OCI-LY3 (cell line): Measurements from ENCODE around the gene ETNK2.

Source experiments
- H2AFZ ChIP-seq: fragments of 200-600, 300-600 bp; shearing (Covaris generic); 2 replicates; pipeline ENCODE4 v1.6.0; 2014; ENCODE audit warnings: antibody characterized with exemption, low read depth, low read length
- H3K27ac ChIP-seq: fragments of 200-600, 300-600 bp; sonication (generic); 2 replicates; pipeline ENCODE4 v1.5.1; 2014; ENCODE audit warnings: mild to moderate bottlenecking, low read length, moderate library complexity, mixed read lengths
- H3K27me3 ChIP-seq: fragments of 200-600, 300-600 bp; sonication (generic); 2 replicates; pipeline ENCODE4 v1.6.1; 2014; ENCODE audit warnings: low read depth, low read length, mixed read lengths
- H3K36me3 ChIP-seq: fragments of 200-600, 300-600 bp; sonication (generic); replicated peaks from 2 replicates; pipeline ENCODE3; 2014; ENCODE audit warnings: low read depth, low read length, mixed read lengths
- H3K4me1 ChIP-seq: fragments of 300-600, 200-600 bp; sonication (generic); 2 replicates; pipeline ENCODE4 v1.6.1; 2014; ENCODE audit warnings: low read length, mixed read lengths
- H3K4me2 ChIP-seq: fragments of 200-600, 300-600 bp; sonication (generic); 2 replicates; pipeline ENCODE4 v1.6.1; 2014; ENCODE audit warnings: low read length, mixed read lengths
- H3K4me3 ChIP-seq: fragments of 300-600, 200-600 bp; sonication (generic); 2 replicates; pipeline ENCODE4 v1.5.1; 2014; ENCODE audit warnings: antibody characterized with exemption, mild to moderate bottlenecking, low read length, moderate library complexity
- H3K79me2 ChIP-seq: fragments of 300-600, 200-600 bp; shearing (Covaris generic); 2 replicates; pipeline ENCODE4 v1.6.1; 2014; ENCODE audit warnings: mild to moderate bottlenecking, low read length, mixed read lengths
- H3K9ac ChIP-seq: fragments of 300-600, 200-600 bp; shearing (Covaris generic); 2 replicates; pipeline ENCODE4 v1.6.0; 2014; ENCODE audit warnings: mild to moderate bottlenecking, low read length, moderate library complexity
- H3K9me3 ChIP-seq: fragments of 200-600, 300-600 bp; shearing (Covaris generic); 2 replicates; pipeline ENCODE4 v1.6.1; 2014; ENCODE audit warnings: low read length, mixed read lengths; ENCODE audit not compliant: insufficient read depth
- H4K20me1 ChIP-seq: fragments of 200-600, 300-600 bp; sonication (generic); 2 replicates; pipeline ENCODE4 v1.6.1; 2016; ENCODE audit warnings: low read length, mixed read lengths; ENCODE audit not compliant: insufficient read depth
- EZH2phosphoT487 ChIP-seq: fragments of 200-600 bp; shearing (Covaris generic); IDR thresholded peaks from 2 replicates; pipeline ENCODE4 v1.6.1; 2018; ENCODE audit warnings: antibody characterized with exemption, mixed run types, low read depth
- TF ChIP-seq, protein P1 (sequence below): fragments of 200-600, 300-600 bp; sonication (generic); IDR thresholded peaks from 2 replicates; pipeline ENCODE4 v1.5.1; 2014; ENCODE audit warnings: antibody characterized with exemption, low read length, low read depth

ETNK2 gene

DNA sequence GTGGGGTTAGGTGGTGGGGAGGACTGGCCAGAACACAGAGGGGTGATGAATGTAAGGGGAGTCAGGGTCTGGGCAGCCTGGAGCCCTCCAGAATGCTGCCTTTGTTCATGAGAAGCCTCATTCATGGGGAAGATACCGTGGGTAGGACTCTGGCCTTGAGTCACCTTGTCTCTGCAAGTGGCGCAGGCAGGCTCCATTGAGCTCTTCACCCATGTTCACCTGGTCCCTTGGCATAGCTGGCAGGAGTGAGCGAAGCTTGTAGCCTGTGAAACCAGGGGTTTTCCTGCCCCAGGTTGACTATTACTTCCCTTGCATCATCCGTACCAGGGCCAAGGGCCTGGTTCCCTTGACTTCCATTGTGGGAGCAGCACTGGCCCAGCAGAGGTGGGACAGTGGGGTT is 53.2 kb downstream of the ETNK2 start:
- H4K20me1 ChIP-seq, result no peaks in the 10 kb centered on the region
- no peaks in the 10 kb centered on the region for H3K4me1 ChIP-seq
- no peak overlapping the region for H3K9ac ChIP-seq
- no peaks in the 10 kb centered on the region for H3K36me3 ChIP-seq
- H3K4me3 ChIP-seq, result no peak overlapping the region
- TF ChIP-seq, protein P1, sequence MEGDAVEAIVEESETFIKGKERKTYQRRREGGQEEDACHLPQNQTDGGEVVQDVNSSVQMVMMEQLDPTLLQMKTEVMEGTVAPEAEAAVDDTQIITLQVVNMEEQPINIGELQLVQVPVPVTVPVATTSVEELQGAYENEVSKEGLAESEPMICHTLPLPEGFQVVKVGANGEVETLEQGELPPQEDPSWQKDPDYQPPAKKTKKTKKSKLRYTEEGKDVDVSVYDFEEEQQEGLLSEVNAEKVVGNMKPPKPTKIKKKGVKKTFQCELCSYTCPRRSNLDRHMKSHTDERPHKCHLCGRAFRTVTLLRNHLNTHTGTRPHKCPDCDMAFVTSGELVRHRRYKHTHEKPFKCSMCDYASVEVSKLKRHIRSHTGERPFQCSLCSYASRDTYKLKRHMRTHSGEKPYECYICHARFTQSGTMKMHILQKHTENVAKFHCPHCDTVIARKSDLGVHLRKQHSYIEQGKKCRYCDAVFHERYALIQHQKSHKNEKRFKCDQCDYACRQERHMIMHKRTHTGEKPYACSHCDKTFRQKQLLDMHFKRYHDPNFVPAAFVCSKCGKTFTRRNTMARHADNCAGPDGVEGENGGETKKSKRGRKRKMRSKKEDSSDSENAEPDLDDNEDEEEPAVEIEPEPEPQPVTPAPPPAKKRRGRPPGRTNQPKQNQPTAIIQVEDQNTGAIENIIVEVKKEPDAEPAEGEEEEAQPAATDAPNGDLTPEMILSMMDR, result no peak
- no peak for TF ChIP-seq EZH2phosphoT487
- H3K9me3 ChIP-seq, result no peaks in the 10 kb centered on the region
- no peaks in the 10 kb centered on the region; the same call in 1 of the 2 replicates for H3K27me3 ChIP-seq
- no peaks in the 10 kb centered on the region for H3K79me2 ChIP-seq
- no peak overlapping the region for H3K4me2 ChIP-seq
- no peak overlapping the region for H2AFZ ChIP-seq
- no peak overlapping the region for H3K27ac ChIP-seq

DNA sequence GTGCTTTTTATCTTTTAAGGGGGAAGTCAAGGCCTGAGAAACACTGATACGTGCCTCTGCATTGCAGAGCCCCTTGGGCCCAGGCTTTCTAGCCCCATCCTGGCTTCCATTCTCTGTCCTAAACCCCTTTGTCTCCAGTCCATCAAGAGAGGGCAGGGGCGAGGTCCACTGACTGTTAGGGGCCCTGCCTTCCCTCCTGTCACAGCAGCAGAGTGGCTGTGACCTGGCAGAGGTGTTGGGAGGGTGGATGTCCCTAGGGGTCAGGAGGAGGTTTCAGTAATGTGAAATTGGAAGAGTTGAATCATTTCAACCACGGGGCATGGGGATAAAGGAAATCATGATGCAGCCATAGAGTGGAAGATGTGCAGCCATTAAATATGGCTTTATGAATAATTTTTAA is 54.9 kb downstream of the ETNK2 start:
- H3K9ac ChIP-seq, result no peak overlapping the region
- TF ChIP-seq, protein P1, result no peak
- no peak for TF ChIP-seq EZH2phosphoT487
- no peak overlapping the region for H3K27ac ChIP-seq
- no peak overlapping the region for H3K4me2 ChIP-seq
- H3K4me3 ChIP-seq, result no peak overlapping the region
- no peaks in the 10 kb centered on the region; the same call in 1 of the 2 replicates for H3K27me3 ChIP-seq
- H3K36me3 ChIP-seq, result no peaks in the 10 kb centered on the region
- no peaks in the 10 kb centered on the region for H4K20me1 ChIP-seq
- H3K4me1 ChIP-seq, result no peaks in the 10 kb centered on the region
- no peaks in the 10 kb centered on the region for H3K79me2 ChIP-seq
- no peak overlapping the region for H2AFZ ChIP-seq
- no peaks in the 10 kb centered on the region for H3K9me3 ChIP-seq

DNA sequence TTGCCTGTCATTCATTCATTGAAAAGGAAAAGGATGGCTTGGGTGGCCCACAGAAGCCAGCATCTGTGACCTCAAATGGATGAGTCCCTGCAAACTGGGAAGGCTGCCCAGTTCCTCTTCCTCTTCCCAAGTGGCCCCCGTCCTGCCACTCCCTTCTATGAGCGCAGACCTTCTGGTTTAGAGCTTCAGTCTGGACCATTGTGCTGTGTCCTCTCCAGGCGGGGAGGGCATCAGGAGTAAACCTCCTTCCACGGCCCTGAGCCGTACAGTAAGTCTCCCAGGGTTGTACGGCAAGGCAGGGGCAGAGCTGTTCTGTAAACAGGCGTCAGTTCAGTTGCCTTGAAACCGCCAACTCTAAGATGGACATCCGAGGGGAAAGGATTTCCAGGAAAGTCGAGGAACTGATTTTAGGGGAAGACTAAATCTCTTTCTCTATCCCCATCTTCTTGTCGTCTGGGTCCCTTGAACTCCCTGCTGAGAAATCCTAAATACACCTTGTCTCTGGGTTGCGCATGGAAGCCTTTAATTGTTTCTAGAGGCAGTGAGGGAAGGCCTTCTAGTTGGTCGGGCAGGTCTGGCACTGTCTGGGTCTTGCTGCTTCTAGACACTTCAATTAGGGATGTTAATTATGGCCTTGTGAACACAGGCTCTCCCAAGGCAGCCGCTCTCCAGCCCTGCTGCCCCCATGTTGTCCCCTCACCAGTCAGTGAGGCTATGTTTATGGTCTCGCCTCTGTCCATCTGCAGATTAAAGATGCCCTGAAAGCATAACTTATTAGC is 56.8 kb downstream of the ETNK2 start:
- no peaks in the 10 kb centered on the region for H3K36me3 ChIP-seq
- no peaks in the 10 kb centered on the region for H3K27me3 ChIP-seq
- H3K9me3 ChIP-seq, result no peaks in the 10 kb centered on the region
- no peaks in the 10 kb centered on the region for H3K79me2 ChIP-seq
- no peak overlapping the region for H3K9ac ChIP-seq
- H3K27ac ChIP-seq, result no peak overlapping the region
- H4K20me1 ChIP-seq, result no peaks in the 10 kb centered on the region
- no peak for TF ChIP-seq EZH2phosphoT487
- TF ChIP-seq, protein P1, result no peak
- H2AFZ ChIP-seq, result no peak overlapping the region
- no peak overlapping the region for H3K4me3 ChIP-seq
- no peak overlapping the region for H3K4me2 ChIP-seq
- H3K4me1 ChIP-seq, result no peaks in the 10 kb centered on the region

DNA sequence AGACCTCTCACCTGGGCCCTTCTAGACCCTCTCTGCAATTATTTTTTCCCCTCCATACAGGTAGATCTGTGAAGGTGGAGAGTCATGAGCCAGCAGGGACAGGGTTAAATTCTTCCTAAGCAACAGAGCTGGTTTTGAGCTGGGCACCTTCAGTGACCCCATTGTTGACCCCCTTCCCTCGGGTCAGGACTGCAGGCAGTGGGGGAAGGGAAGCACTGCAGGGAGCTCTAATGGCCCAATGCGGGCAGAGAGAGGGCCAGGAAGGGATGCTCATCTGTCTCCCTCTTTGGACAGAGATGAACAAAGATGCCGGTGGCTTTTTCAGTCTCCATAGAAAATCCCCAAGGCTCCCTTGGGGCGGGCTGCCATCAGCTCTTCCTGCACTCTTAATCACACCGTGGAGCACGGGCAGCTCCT is 57.5 kb downstream of the ETNK2 start:
- no peak overlapping the region for H2AFZ ChIP-seq
- H4K20me1 ChIP-seq, result no peaks in the 10 kb centered on the region
- no peaks in the 10 kb centered on the region for H3K79me2 ChIP-seq
- H3K36me3 ChIP-seq, result no peaks in the 10 kb centered on the region
- no peak overlapping the region for H3K4me2 ChIP-seq
- H3K27ac ChIP-seq, result no peak overlapping the region
- no peaks in the 10 kb centered on the region for H3K27me3 ChIP-seq
- no peak overlapping the region for H3K9ac ChIP-seq
- H3K9me3 ChIP-seq, result no peaks in the 10 kb centered on the region
- TF ChIP-seq, protein P1, result no peak
- no peak for TF ChIP-seq EZH2phosphoT487
- H3K4me3 ChIP-seq, result no peak overlapping the region
- H3K4me1 ChIP-seq, result no peaks in the 10 kb centered on the region
